HepG2 (cell line): ENCODE results near the gene ARL2. TPM values are rescaled to one million over a fixed set of nuclear protein-coding genes. Genes with fewer than 3 reads are reported as not detected.

Source experiments
- AGO1 ChIP-seq: fragments of 200-400 bp; formaldehyde crosslinking; IDR thresholded peaks from 2 replicates; pipeline ENCODE4 v1.6.1; 2017; ENCODE audit warnings: mild to moderate bottlenecking, low read depth, low read length, moderate library complexity; ENCODE audit not compliant: poor library complexity, severe bottlenecking
- ARNT ChIP-seq: fragments of 450-650 bp; IDR thresholded peaks from 2 replicates; pipeline ENCODE4 v1.6.1; 2017
- ATF6 ChIP-seq: sonication (generic); formaldehyde crosslinking; conservative IDR thresholded peaks from 2 replicates; pipeline ENCODE4 v1.4.0; 2020; ENCODE audit warnings: missing genetic modification reagents
- EEA1 ChIP-seq: sonication (generic); formaldehyde crosslinking; IDR thresholded peaks from 2 replicates; pipeline ENCODE4 v1.5.1; 2020; ENCODE audit warnings: mild to moderate bottlenecking, missing genetic modification reagents, borderline replicate concordance
- EP300 ChIP-seq, 3 experiments: sonication (generic) in 1 of 3; formaldehyde crosslinking in 1 of 3; IDR thresholded peaks; 2 replicates each; pipeline versions ENCODE4 v1.5.1 to v1.6.1; 2011 to 2020; ENCODE audit warnings: low read depth in 2 of 3, low read length in 2 of 3, borderline replicate concordance in 1 of 3, improper control_type of control experiment in 1 of 3, mild to moderate bottlenecking in 1 of 3, missing genetic modification reagents in 1 of 3, moderate library complexity in 1 of 3
- ESRRA ChIP-seq: sonication (generic); formaldehyde crosslinking; IDR thresholded peaks from 2 replicates; pipeline ENCODE4 v1.5.1; 2020; ENCODE audit warnings: mild to moderate bottlenecking, low read depth, missing genetic modification reagents
- HNF4A ChIP-seq: sonication (generic); formaldehyde crosslinking; IDR thresholded peaks from 2 replicates; pipeline ENCODE4 v1.4.0; 2020; ENCODE audit warnings: missing genetic modification reagents
- HOXA3 ChIP-seq: sonication (generic); formaldehyde crosslinking; IDR thresholded peaks from 2 replicates; pipeline ENCODE4 v1.5.0; 2020; ENCODE audit warnings: missing genetic modification reagents
- IKZF5 ChIP-seq: IDR thresholded peaks from 2 replicates; pipeline ENCODE4 v1.6.1; 2018; ENCODE audit warnings: missing genetic modification reagents, mild to moderate bottlenecking, missing compliant biosample characterization
- MTERF4 ChIP-seq: sonication (generic); formaldehyde crosslinking; IDR thresholded peaks from 2 replicates; pipeline ENCODE4 v1.8.0; 2023; ENCODE audit warnings: mild to moderate bottlenecking, missing genetic modification reagents
- NONO ChIP-seq, 2 experiments: fragments of 450-650 bp in 1 of 2; sonication (generic) in 1 of 2; formaldehyde crosslinking in 1 of 2; IDR thresholded peaks in 1 of 2; conservative IDR thresholded peaks in 1 of 2; 2 replicates each; pipeline versions ENCODE4 v1.6.1 to v1.8.0; 2017 to 2022; ENCODE audit warnings: mild to moderate bottlenecking in 1 of 2, missing genetic modification reagents in 1 of 2, moderate library complexity in 1 of 2
- SALL2 ChIP-seq: sonication (generic); formaldehyde crosslinking; IDR thresholded peaks from 2 replicates; pipeline ENCODE4 v1.8.1; 2023; ENCODE audit warnings: mild to moderate bottlenecking, missing genetic modification reagents, inconsistent platforms
- SP4 ChIP-seq: sonication (generic); formaldehyde crosslinking; IDR thresholded peaks from 2 replicates; pipeline ENCODE4 v1.8.1; 2023; ENCODE audit warnings: mild to moderate bottlenecking, missing genetic modification reagents
- TSC22D2 ChIP-seq: sonication (generic); formaldehyde crosslinking; IDR thresholded peaks from 2 replicates; pipeline ENCODE4 v1.5.1; 2020; ENCODE audit warnings: missing genetic modification reagents, mild to moderate bottlenecking, borderline replicate concordance
- WIZ ChIP-seq: sonication (generic); formaldehyde crosslinking; IDR thresholded peaks from 2 replicates; pipeline ENCODE4 v1.5.1; 2020; ENCODE audit warnings: mild to moderate bottlenecking, missing genetic modification reagents
- ZFP1 ChIP-seq: IDR thresholded peaks from 2 replicates; pipeline ENCODE4 v1.6.1; 2016
- ZFP41 ChIP-seq: sonication (generic); formaldehyde crosslinking; IDR thresholded peaks from 2 replicates; pipeline ENCODE4 v1.4.0; 2020; ENCODE audit warnings: mild to moderate bottlenecking, missing genetic modification reagents, borderline replicate concordance
- ZNF430 ChIP-seq: sonication (generic); formaldehyde crosslinking; IDR thresholded peaks from 2 replicates; pipeline ENCODE4 v1.9.0; 2021; ENCODE audit warnings: mild to moderate bottlenecking, missing genetic modification reagents
- polyA plus RNA-seq, 8 experiments: library from polyadenylated mRNA; depleted of rRNA in 3 of 8; stranded (reverse) in 7 of 8; unstranded in 1 of 8; fragments of >200 nt; fragmentation: Illumina TruSeq in 4 of 8; extraction: Trizol in 4 of 8; gene quantifications; 2 replicates each; pipeline versions ENCODE4 v1.2.1 to v1.2.3, GENCODE V29; 2011 to 2016; ENCODE audit warnings: low read depth in 4 of 8, missing spikeins in 1 of 8, mixed read lengths in 1 of 8; ENCODE audit not compliant: insufficient read depth in 1 of 8
- total RNA-seq, 5 experiments: library from RNA; depleted of rRNA; stranded (reverse); fragments of >200 nt; fragmentation: Illumina TruSeq; extraction: Trizol; gene quantifications; 2 replicates each; pipeline ENCODE4 v1.2.3, GENCODE V29; 2016; ENCODE audit warnings: low read depth in 1 of 5
- TF ChIP-seq, protein P1 (sequence below): sonication (generic); formaldehyde crosslinking; conservative IDR thresholded peaks from 2 replicates; pipeline ENCODE4 v1.8.0; 2022; ENCODE audit warnings: mild to moderate bottlenecking, moderate library complexity, missing genetic modification reagents
- TF ChIP-seq, protein P2 (sequence below): sonication (generic); formaldehyde crosslinking; IDR thresholded peaks from 2 replicates; pipeline ENCODE4 v1.8.1; 2022; ENCODE audit warnings: mild to moderate bottlenecking, missing genetic modification reagents
- TF ChIP-seq, protein P3 (sequence below): sonication (generic); formaldehyde crosslinking; IDR thresholded peaks from 2 replicates; pipeline ENCODE4 v1.4.0; 2020; ENCODE audit warnings: missing genetic modification reagents

The ARL2 gene
- total and polyA plus RNA-seq, 2 of the 13 experiments (the other 11 are each of a cell fraction or from before 2014, with no cell fraction given): 82.9 to 84.4 TPM

DNA sequence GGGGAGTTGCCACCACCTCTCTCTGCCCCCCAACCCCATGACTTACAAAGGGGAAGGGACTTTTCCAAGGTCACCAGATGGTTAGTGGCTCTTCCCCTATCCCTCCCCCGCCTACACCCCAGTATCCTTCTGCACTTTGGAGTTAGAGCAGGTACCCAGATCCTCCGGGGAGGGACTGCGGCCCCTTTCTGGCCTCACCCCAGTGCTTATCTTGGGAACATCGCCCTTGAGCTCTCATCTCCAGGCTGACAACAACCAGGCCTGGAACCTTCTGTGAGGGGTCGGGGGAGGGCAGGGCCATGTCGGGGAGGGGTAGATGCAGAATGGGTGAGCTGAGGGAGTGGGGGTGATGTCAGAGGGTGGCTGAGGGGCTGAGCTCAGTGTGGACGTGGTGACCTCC is 51.9 kb downstream of the ARL2 start (continued):
- TF ChIP-seq, protein P1, sequence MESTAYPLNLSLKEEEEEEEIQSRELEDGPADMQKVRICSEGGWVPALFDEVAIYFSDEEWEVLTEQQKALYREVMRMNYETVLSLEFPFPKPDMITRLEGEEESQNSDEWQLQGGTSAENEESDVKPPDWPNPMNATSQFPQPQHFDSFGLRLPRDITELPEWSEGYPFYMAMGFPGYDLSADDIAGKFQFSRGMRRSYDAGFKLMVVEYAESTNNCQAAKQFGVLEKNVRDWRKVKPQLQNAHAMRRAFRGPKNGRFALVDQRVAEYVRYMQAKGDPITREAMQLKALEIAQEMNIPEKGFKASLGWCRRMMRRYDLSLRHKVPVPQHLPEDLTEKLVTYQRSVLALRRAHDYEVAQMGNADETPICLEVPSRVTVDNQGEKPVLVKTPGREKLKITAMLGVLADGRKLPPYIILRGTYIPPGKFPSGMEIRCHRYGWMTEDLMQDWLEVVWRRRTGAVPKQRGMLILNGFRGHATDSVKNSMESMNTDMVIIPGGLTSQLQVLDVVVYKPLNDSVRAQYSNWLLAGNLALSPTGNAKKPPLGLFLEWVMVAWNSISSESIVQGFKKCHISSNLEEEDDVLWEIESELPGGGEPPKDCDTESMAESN (CRISPR knock-in tag): no peak
- TF ChIP-seq MTERF4: 0 out of 2 replicates have a peak, but pooled peaks have one; percentile 10
- TF ChIP-seq ARNT: no peak
- TF ChIP-seq ATF6: no peak
- no peak for TF ChIP-seq AGO1
- 0 out of 2 replicates have a peak, but pooled peaks have one; percentile 12 for TF ChIP-seq IKZF5 (CRISPR knock-in tag)
- no peak for TF ChIP-seq EEA1 (CRISPR knock-in tag)
- peak; percentile 23; the same call in 1 of the 2 replicates for TF ChIP-seq HOXA3 (CRISPR knock-in tag)
- TF ChIP-seq SP4 (CRISPR knock-in tag): no peak
- TF ChIP-seq, protein P2, sequence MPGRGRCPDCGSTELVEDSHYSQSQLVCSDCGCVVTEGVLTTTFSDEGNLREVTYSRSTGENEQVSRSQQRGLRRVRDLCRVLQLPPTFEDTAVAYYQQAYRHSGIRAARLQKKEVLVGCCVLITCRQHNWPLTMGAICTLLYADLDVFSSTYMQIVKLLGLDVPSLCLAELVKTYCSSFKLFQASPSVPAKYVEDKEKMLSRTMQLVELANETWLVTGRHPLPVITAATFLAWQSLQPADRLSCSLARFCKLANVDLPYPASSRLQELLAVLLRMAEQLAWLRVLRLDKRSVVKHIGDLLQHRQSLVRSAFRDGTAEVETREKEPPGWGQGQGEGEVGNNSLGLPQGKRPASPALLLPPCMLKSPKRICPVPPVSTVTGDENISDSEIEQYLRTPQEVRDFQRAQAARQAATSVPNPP (CRISPR knock-in tag): no peak
- TF ChIP-seq NONO (IDR thresholded peaks at IDR 0.05): no peak
- TF ChIP-seq NONO (CRISPR knock-in tag; conservative IDR thresholded peaks at IDR 0.05): 0 out of 2 replicates have a peak, but pooled peaks have one; percentile 35
- TF ChIP-seq TSC22D2 (CRISPR knock-in tag): 0 out of 2 replicates have a peak, but pooled peaks have one; percentile 5
- TF ChIP-seq, protein P3, sequence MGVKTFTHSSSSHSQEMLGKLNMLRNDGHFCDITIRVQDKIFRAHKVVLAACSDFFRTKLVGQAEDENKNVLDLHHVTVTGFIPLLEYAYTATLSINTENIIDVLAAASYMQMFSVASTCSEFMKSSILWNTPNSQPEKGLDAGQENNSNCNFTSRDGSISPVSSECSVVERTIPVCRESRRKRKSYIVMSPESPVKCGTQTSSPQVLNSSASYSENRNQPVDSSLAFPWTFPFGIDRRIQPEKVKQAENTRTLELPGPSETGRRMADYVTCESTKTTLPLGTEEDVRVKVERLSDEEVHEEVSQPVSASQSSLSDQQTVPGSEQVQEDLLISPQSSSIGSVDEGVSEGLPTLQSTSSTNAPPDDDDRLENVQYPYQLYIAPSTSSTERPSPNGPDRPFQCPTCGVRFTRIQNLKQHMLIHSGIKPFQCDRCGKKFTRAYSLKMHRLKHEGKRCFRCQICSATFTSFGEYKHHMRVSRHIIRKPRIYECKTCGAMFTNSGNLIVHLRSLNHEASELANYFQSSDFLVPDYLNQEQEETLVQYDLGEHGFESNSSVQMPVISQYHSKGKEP (CRISPR knock-in tag): no peak
- no peak for TF ChIP-seq WIZ
- TF ChIP-seq ESRRA (CRISPR knock-in tag): peak; percentile 52; the same call in 1 of the 2 replicates
- TF ChIP-seq EP300 (IDR thresholded peaks at IDR 0.05; ENCODE audit: low read depth in 2 of 2, low read length in 2 of 2): peak in 1 of 2 experiments; percentile 43; a peak in 1 of 4 replicates
- no peak for TF ChIP-seq EP300 (CRISPR knock-in tag; IDR thresholded peaks at IDR 0.05; ENCODE audit: borderline replicate concordance)
- TF ChIP-seq SALL2 (CRISPR knock-in tag): no peak
- TF ChIP-seq HNF4A: peak; percentile 53
- no peak for TF ChIP-seq ZFP41 (CRISPR knock-in tag)
- TF ChIP-seq ZFP1 (CRISPR knock-in tag): no peak
- TF ChIP-seq ZNF430 (CRISPR knock-in tag): peak; percentile 54; the same call in 1 of the 2 replicates
